Heart right ventricle (tissue), 16 donors: Measurements from ENCODE around the gene CD3E. TPM values are rescaled to one million over a fixed set of nuclear protein-coding genes. Genes with fewer than 3 reads are reported as not detected.

Experiments
- ATAC-seq, 8 donors: fragments of 200-7000 bp; cut with Tn5 transposase; one replicate each; pipeline ENCODE4 v1.9.1; 2020; ENCODE audit warnings: mild to moderate bottlenecking in 8 of 8, moderate library complexity in 8 of 8, moderate number of reproducible peaks in 1 of 8
- DNase-seq, 2 donors: peaks; one replicate each; pipeline ENCODE4 v3.0.0-alpha.2; 2020
- H3K27ac ChIP-seq, 10 donors: fragments of 200-600 bp; sonication (generic) in 2 of 10; one replicate each; pipeline versions ENCODE4 v1.5.0 to v1.8.0; 2020 to 2022; ENCODE audit warnings: mild to moderate bottlenecking in 3 of 10
- H3K27me3 ChIP-seq, 7 donors: fragments of 200-600 bp; one replicate each; pipeline ENCODE4 v1.8.0; 2021 to 2022; ENCODE audit warnings: mild to moderate bottlenecking in 2 of 7
- H3K36me3 ChIP-seq, 9 donors: fragments of 200-600 bp; sonication (generic) in 1 of 9; one replicate each; pipeline versions ENCODE4 v1.5.0 to v1.8.0; 2020 to 2022; ENCODE audit warnings: mild to moderate bottlenecking in 2 of 9
- H3K4me1 ChIP-seq, 9 donors: fragments of 200-600 bp; sonication (generic) in 1 of 9; one replicate each; pipeline versions ENCODE4 v1.5.0 to v1.8.0; 2020 to 2022; ENCODE audit warnings: mild to moderate bottlenecking in 4 of 9
- H3K4me3 ChIP-seq, 10 donors: fragments of 200-600 bp; sonication (generic) in 2 of 10; one replicate each; pipeline versions ENCODE4 v1.5.0 to v1.8.0; 2020 to 2022; ENCODE audit warnings: mild to moderate bottlenecking in 7 of 10, moderate library complexity in 2 of 10
- H3K9me3 ChIP-seq, 11 donors: fragments of 200-600 bp in 10 of 11; sonication (generic) in 2 of 11; one replicate each; pipeline versions ENCODE4 v1.5.0 to v1.8.0; 2013 to 2022; ENCODE audit warnings: mild to moderate bottlenecking in 2 of 11, control low read depth in 1 of 11, moderate library complexity in 1 of 11
- CTCF ChIP-seq, 9 donors: fragments of 200-600 bp; sonication (generic) in 2 of 9; IDR thresholded peaks; one replicate each; pipeline versions ENCODE4 v1.5.0 to v1.8.0; 2021 to 2022; ENCODE audit warnings: antibody characterized with exemption in 9 of 9, mild to moderate bottlenecking in 5 of 9, moderate library complexity in 1 of 9
- WGBS, 2 donors: extraction: QIAGEN DNeasy Blood & Tissue Kit; methylation state at CpG; one replicate each; pipeline ENCODE4 v1.1.7; 2013; ENCODE audit warnings: inconsistent platforms in 1 of 2; 5-methylcytosine and 5-hydroxymethylcytosine counted together
- intact Hi-C, 10 donors: fragments of 100-400 bp; cut with DNase I; formaldehyde crosslinking; loops; one replicate each; pipeline versions ENCODE4 v1.11.1 to v1.14.2; 2022
- polyA plus RNA-seq, 2 donors: library from polyadenylated mRNA; stranded (reverse); fragments of 200-250 nt; gene quantifications; one replicate each; pipeline ENCODE4 v1.2.3, GENCODE V29; 2013
- total RNA-seq, 10 donors: library from RNA; stranded (reverse); fragmentation: NEBNext Ultra II Directional in 3 of 10; extraction: Animal tissue kit (Norgen Biotek cat#: 25700) in 3 of 10; gene quantifications; one replicate each; pipeline versions ENCODE4 v1.2.1 to v1.2.4, GENCODE V29; 2021 to 2023
- donor health status: Arrhythmogenic right ventricular cardiomyopathy.
- donor health status: ischemic (EF 13 %, LVEDD 7.1; RV severe dilation, severe dysfunction).
- donor health status: healthy with polysubstance abuse.
- donor health status: DM: no; HTN: yes; CAD: no.
- donor health status: DM: no; HTN: no; CAD: no.
- donor health status: ischemic (EF 25% LVEDD 6.9; RV normal size, moderate dysfunction).
- donor health status: ischemic (EF 25% LVEDD 5.7; RV mildly dilated, moderate dysfunction).
- donor health status: healthy.
- donor health status: DM: yes; HTN: yes; CAD: no.
- donor health status: Ischemic cardiomyopathy.
- donor health status: ischemic (EF 35%, LVEDD 5.7; RV mildly dilated, moderate dysfunction).
- donor health status: nonischemic (EF 11% LVEDD 7.7; RV severe dilation, severe dysfunction).
- donor health status: DM: yes; HTN: yes; CAD: no.
- donor health status: PGD.
- donor health status: ischemic (EF 29% LVEDD 5.4; RV normal size, mild dysfunction).
- donor health status: nonischemic (EF 23%, LVEDD 6.1; RV moderate dilation, normal function).

Gene CD3E
- total and polyA plus RNA-seq, 12 donors: 0.17 to 12.2 (median 0.59) TPM; not detected in 2

DNA sequence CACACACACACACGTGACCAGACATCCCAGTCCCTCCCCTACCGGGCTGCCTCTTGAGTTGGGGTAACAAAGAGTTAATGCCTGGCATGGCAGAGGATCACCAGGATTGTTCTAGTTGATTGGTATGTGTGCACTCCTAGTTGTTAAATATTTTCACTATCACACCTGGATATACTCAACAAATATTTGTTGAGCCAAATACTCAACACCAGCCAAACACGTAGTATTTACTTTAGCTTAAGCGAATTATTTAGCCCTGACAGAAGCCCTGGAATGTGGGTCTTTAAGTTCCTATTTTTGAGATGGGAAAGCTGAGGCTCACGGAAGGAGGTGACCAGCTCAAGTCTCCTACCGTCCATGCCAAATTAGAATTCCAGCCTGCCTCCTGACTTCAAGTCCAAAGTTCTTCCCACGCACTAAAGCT lies 10.5 kb downstream of the CD3E start:
- peak overlapping the region in 1 of 10 donors; percentile 73 for H3K27ac ChIP-seq
- H3K36me3 ChIP-seq: no peaks in the 10 kb centered on the region
- no peak overlapping the region for H3K4me3 ChIP-seq
- peaks cover 0 to 51% (median 18%) of the 10 kb centered on the region in 9 donors for H3K4me1 ChIP-seq
- no peak for ATAC-seq
- intact Hi-C loops: no loop called here
- 41 to 50% methylated on average over 7 of the region's 7 CpGs for WGBS, 2 donors
- no peak for TF ChIP-seq CTCF (IDR thresholded peaks at IDR 0.05)
- H3K9me3 ChIP-seq: no peaks in the 10 kb centered on the region
- peaks cover 0 to 40% (median 23%) of the 10 kb centered on the region in 7 donors for H3K27me3 ChIP-seq
- DNase-seq: no peak

- peaks cover 0 to 61% (median 18%) of the 10 kb centered on the region in 9 donors for H3K4me1 ChIP-seq
- WGBS, 2 donors: 88 to 92% methylated on average over 4 of the region's 4 CpGs
- H3K27ac ChIP-seq: peak overlapping the region in 1 of 10 donors; percentile 73
- TF ChIP-seq CTCF (IDR thresholded peaks at IDR 0.05): no peak
- H3K9me3 ChIP-seq: no peaks in the 10 kb centered on the region
- no peaks in the 10 kb centered on the region for H3K36me3 ChIP-seq
- DNase-seq: no peak
- H3K4me3 ChIP-seq: no peak overlapping the region
- intact Hi-C loops: no loop called here
- peaks cover 0 to 17% (median 12%) of the 10 kb centered on the region in 7 donors for H3K27me3 ChIP-seq
- ATAC-seq: no peak
Measured at GRCh38 chr11:118318124-118318523, 13.6 kb downstream of the CD3E start.

GRCh38 chr11:118318581-118319336 lies 14.2 kb downstream of the CD3E start:
- ATAC-seq (no peak), DNase-seq (no peak)
- Histone ChIP-seq H3K9me3 (no peaks in the 10 kb centered on the region), H3K4me3 (no peak overlapping the region), H3K4me1 (peaks cover 0 to 61% (median 18%) of the 10 kb centered on the region in 9 donors), H3K27ac (peak overlapping the region in 1 of 10 donors; percentile 70), H3K27me3 (peaks cover 0 to 11% (median 7%) of the 10 kb centered on the region in 7 donors), H3K36me3 (no peaks in the 10 kb centered on the region)
- TF ChIP-seq CTCF (IDR thresholded peaks at IDR 0.05): no peak
- intact Hi-C loops: no loop called here
- WGBS, 2 donors: 89 to 90% methylated on average over 11 of the region's 11 CpGs

- intact Hi-C loops: no loop called here
- no peak for TF ChIP-seq CTCF (IDR thresholded peaks at IDR 0.05)
- peak overlapping the region in 1 of 10 donors; percentile 70 for H3K27ac ChIP-seq
- no peak for DNase-seq
- H3K9me3 ChIP-seq: no peaks in the 10 kb centered on the region
- H3K36me3 ChIP-seq: no peaks in the 10 kb centered on the region
- H3K4me3 ChIP-seq: no peak overlapping the region
- peak in 2 of 8 donors; percentile 33 to 48 for ATAC-seq
- peaks cover 0 to 9% (median 3%) of the 10 kb centered on the region in 7 donors for H3K27me3 ChIP-seq
- 55 to 75% methylated on average over 1 of the region's 1 CpG for WGBS, 2 donors
- H3K4me1 ChIP-seq: peaks cover 0 to 61% (median 18%) of the 10 kb centered on the region in 9 donors
Measured at GRCh38 chr11:118319337-118319707, 14.8 kb downstream of the CD3E start.
